Suprapubic skin (tissue), 4 donors: ENCODE results near the gene RBP2.

Experiments
- EP300 ChIP-seq: sonication (generic); formaldehyde crosslinking; IDR thresholded peaks from one replicate; pipeline ENCODE4 v1.6.1; 2017; ENCODE audit warnings: antibody characterized with exemption
- POLR2A ChIP-seq, 2 donors: fragments of 450-650 bp; IDR thresholded peaks; one replicate each; pipeline ENCODE4 v1.6.1; 2017; ENCODE audit warnings: antibody characterized with exemption in 2 of 2, mild to moderate bottlenecking in 2 of 2, moderate library complexity in 2 of 2
- POLR2AphosphoS5 ChIP-seq, 3 donors: sonication (generic); formaldehyde crosslinking; IDR thresholded peaks; one replicate each; pipeline ENCODE4 v1.6.1; 2017; ENCODE audit warnings: antibody characterized with exemption in 3 of 3
- TF ChIP-seq, protein P1 (sequence below), 2 donors: fragments of 200-600 bp in 1 of 2; fragments of 450-650 bp in 1 of 2; sonication (generic) in 1 of 2; IDR thresholded peaks; one replicate each; pipeline ENCODE4 v1.5.1; 2016 to 2019; ENCODE audit warnings: antibody characterized with exemption in 2 of 2, mild to moderate bottlenecking in 1 of 2, moderate library complexity in 1 of 2

DNA sequence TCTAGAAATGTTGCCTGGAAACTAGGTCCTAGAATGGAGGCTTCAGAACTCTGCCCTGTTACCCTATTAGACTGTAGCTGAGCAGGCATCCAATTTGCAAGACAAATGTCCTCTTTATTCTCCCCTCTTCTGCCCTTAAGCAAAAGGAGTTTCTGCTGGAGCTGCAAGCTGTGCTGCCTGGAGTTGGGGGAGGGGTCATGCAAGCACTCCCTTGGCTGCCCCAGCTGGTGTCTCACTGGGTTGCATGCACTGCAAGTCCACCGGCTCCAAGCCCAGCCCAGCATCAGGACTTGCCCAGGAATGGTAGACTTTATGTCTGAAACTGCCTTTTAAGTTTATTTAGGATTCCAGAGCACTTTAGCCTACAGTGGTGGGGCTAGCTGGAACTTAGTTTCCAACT is 15.7 kb upstream of the RBP2 start:
- no peak for TF ChIP-seq POLR2A (IDR thresholded peaks at IDR 0.05)
- TF ChIP-seq, protein P1, sequence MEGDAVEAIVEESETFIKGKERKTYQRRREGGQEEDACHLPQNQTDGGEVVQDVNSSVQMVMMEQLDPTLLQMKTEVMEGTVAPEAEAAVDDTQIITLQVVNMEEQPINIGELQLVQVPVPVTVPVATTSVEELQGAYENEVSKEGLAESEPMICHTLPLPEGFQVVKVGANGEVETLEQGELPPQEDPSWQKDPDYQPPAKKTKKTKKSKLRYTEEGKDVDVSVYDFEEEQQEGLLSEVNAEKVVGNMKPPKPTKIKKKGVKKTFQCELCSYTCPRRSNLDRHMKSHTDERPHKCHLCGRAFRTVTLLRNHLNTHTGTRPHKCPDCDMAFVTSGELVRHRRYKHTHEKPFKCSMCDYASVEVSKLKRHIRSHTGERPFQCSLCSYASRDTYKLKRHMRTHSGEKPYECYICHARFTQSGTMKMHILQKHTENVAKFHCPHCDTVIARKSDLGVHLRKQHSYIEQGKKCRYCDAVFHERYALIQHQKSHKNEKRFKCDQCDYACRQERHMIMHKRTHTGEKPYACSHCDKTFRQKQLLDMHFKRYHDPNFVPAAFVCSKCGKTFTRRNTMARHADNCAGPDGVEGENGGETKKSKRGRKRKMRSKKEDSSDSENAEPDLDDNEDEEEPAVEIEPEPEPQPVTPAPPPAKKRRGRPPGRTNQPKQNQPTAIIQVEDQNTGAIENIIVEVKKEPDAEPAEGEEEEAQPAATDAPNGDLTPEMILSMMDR (IDR thresholded peaks at IDR 0.05), result no peak
- TF ChIP-seq EP300, result no peak
- no peak for TF ChIP-seq POLR2AphosphoS5 (IDR thresholded peaks at IDR 0.05)
